ENCODE results near the gene DPYSL5. TPM values are rescaled to one million over a fixed set of nuclear protein-coding genes. Genes with fewer than 3 reads are reported as not detected.

DPYSL5 gene
- total RNA-seq, 2 donors from 2014 or later = not detected

GRCh38 chr2:26818972-26819371, 29.0 kb upstream of the DPYSL5 start:
- ATAC-seq (no peak), DNase-seq (no peak)
- Histone ChIP-seq H3K27ac (no peak overlapping the region), H3K4me1 (no peaks in the 10 kb centered on the region), H3K36me3 (replicated peaks in 1 of 2; ENCODE audit: insufficient read depth in 1 of 2, low read depth in 2 of 2) (no peaks in the 10 kb centered on the region), H3K4me3 (no peak overlapping the region), H3K9me3 (no peaks in the 10 kb centered on the region), H3K27me3 (no peaks in the 10 kb centered on the region)
- TF ChIP-seq POLR2A (IDR thresholded peaks at IDR 0.05) (no peak), CTCF (IDR thresholded peaks at IDR 0.05) (no peak)
- intact Hi-C loops (cut with DNase I) = no loop called here
- WGBS, 2 donors = 54 to 65% methylated on average over 5 to 6 of the region's 6 CpGs

GRCh38 chr2:26820932-26821331, 27.0 kb upstream of the DPYSL5 start:
- WGBS, 2 donors = 63 to 70% methylated on average over 7 of the region's 7 CpGs
- no peaks in the 10 kb centered on the region for H3K27me3 ChIP-seq
- intact Hi-C loops (cut with DNase I) = no loop called here
- ATAC-seq (no peak), DNase-seq (no peak)
- H3K4me3 ChIP-seq = no peak overlapping the region
- no peaks in the 10 kb centered on the region for H3K36me3 ChIP-seq (replicated peaks in 1 of 2; ENCODE audit: insufficient read depth in 1 of 2, low read depth in 2 of 2)
- H3K4me1 ChIP-seq = no peaks in the 10 kb centered on the region
- no peak overlapping the region for H3K27ac ChIP-seq
- TF ChIP-seq CTCF (IDR thresholded peaks at IDR 0.05) (no peak), POLR2A (IDR thresholded peaks at IDR 0.05) (no peak)
- H3K9me3 ChIP-seq = no peaks in the 10 kb centered on the region

- intact Hi-C loops (cut with DNase I) = no loop called here
- H3K36me3 ChIP-seq (replicated peaks in 1 of 2; ENCODE audit: insufficient read depth in 1 of 2, low read depth in 2 of 2) = no peaks in the 10 kb centered on the region
- no peaks in the 10 kb centered on the region for H3K4me1 ChIP-seq
- H3K27ac ChIP-seq = no peak overlapping the region
- no peaks in the 10 kb centered on the region for H3K27me3 ChIP-seq
- 87 to 88% methylated on average over 6 of the region's 6 CpGs for WGBS, 2 donors
- ATAC-seq = no peak
- no peak overlapping the region for H3K4me3 ChIP-seq
- TF ChIP-seq POLR2A (IDR thresholded peaks at IDR 0.05) = no peak
- no peak for TF ChIP-seq CTCF (IDR thresholded peaks at IDR 0.05)
- DNase-seq = no peak
- H3K9me3 ChIP-seq = no peaks in the 10 kb centered on the region
These were observed 25.1 kb upstream of the DPYSL5 start for GRCh38 chr2:26822877-26823276.

GRCh38 chr2:26838121-26838906, 9.6 kb upstream of the DPYSL5 start:
- Histone ChIP-seq H3K36me3 (replicated peaks in 1 of 2; ENCODE audit: insufficient read depth in 1 of 2, low read depth in 2 of 2) (no peaks in the 10 kb centered on the region), H3K4me3 (no peak overlapping the region), H3K9me3 (no peaks in the 10 kb centered on the region), H3K27me3 (peaks cover 0 to 2% of the 10 kb centered on the region in 2 donors), H3K27ac (no peak overlapping the region), H3K4me1 (no peaks in the 10 kb centered on the region)
- DNase-seq (no peak), ATAC-seq (no peak)
- TF ChIP-seq POLR2A (IDR thresholded peaks at IDR 0.05) (no peak), CTCF (IDR thresholded peaks at IDR 0.05) (no peak)
- 44 to 63% methylated on average over 6 of the region's 6 CpGs for WGBS, 2 donors
- intact Hi-C loops (cut with DNase I) = no loop called here

Measured in body of pancreas (tissue), 4 donors.